ENCODE results near the gene CENPC.
"Not testable (repeated sequence)": the region's sequence is repeated elsewhere in the genome, so short reads cannot be mapped to it uniquely, and the experiment has no call there.

CENPC gene

DNA sequence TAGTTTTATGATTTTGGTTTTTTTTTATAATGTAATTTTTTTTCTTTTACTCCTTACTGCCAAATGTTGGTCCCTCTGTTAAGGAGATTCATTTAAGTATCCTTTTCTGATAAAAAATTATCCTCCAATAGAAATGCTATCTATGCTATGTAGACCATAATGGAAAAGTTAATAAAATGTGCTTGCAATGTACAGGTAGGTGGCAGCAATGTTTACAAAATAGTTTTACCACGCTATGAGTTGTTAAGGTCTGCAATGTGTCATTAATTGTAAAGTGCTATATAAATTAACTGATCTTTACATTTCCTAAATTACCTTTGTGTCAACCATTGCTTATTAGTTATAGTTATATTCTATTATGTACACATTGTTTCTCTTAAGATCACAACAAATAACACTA, 3.8 kb upstream of the CENPC start:
- no peak overlapping the region for H3K4me3 ChIP-seq (ENCODE audit: low read length)
- peaks cover 1% of the 10 kb centered on the region; the same call in 1 of the 2 replicates for H3K4me1 ChIP-seq (ENCODE audit: insufficient read depth, low read length)
- H3K27me3 ChIP-seq (ENCODE audit: insufficient read depth, low read length), result no peaks in the 10 kb centered on the region
- H3K9me3 ChIP-seq (ENCODE audit: insufficient read depth, low read depth, low read length), result no peaks in the 10 kb centered on the region
- H3K9ac ChIP-seq (ENCODE audit: low read depth, low read length), result no peak overlapping the region
- no peak overlapping the region for H3K27ac ChIP-seq (ENCODE audit: low read length)
- H3K36me3 ChIP-seq (ENCODE audit: insufficient read depth, low read depth, low read length), result no peaks in the 10 kb centered on the region

DNA sequence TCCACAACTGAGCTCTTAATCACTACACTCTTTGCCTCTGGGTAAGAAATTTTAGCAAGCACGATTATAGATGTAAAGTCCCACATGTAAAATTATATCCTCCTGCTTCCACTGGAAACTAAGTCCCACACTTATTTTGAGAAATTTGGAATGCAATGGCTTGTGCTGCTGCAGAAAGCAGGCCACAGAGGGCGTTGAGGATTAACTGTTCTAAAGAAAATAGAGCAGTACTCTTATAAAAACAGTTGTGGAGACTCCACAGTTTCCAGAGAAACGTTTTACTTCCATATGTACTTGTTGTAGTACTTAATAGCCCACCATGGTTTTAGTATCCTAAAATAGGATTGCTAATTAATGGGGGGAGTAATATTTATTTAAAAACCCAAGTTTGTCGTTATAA, 1.7 kb upstream of the CENPC start:
- Histone ChIP-seq H3K36me3 (ENCODE audit: insufficient read depth, low read depth, low read length) (peaks cover 14% of the 10 kb centered on the region), H3K27me3 (ENCODE audit: insufficient read depth, low read length) (no peaks in the 10 kb centered on the region), H3K9ac (ENCODE audit: low read depth, low read length) (no peak overlapping the region), H3K9me3 (ENCODE audit: insufficient read depth, low read depth, low read length) (no peaks in the 10 kb centered on the region), H3K4me1 (ENCODE audit: insufficient read depth, low read length) (peaks cover 2% of the 10 kb centered on the region; the same call in 1 of the 2 replicates), H3K27ac (ENCODE audit: low read length) (no peak overlapping the region), H3K4me3 (ENCODE audit: low read length) (no peak overlapping the region)

GRCh38 chr4:67546004-67546356, 677 bp upstream of the CENPC start:
- Histone ChIP-seq H3K4me1 (ENCODE audit: insufficient read depth, low read length) (peaks cover 2% of the 10 kb centered on the region; the same call in 1 of the 2 replicates), H3K9me3 (ENCODE audit: insufficient read depth, low read depth, low read length) (no peaks in the 10 kb centered on the region), H3K4me3 (ENCODE audit: low read length) (peak overlapping the region; percentile 78), H3K36me3 (ENCODE audit: insufficient read depth, low read depth, low read length) (peaks cover 19% of the 10 kb centered on the region), H3K27ac (ENCODE audit: low read length) (no peak overlapping the region), H3K9ac (ENCODE audit: low read depth, low read length) (peak overlapping the region; percentile 78; the same call in 1 of the 2 replicates), H3K27me3 (ENCODE audit: insufficient read depth, low read length) (no peaks in the 10 kb centered on the region)

- H3K27me3 ChIP-seq (ENCODE audit: insufficient read depth, low read length), result no peaks in the 10 kb centered on the region
- H3K9ac ChIP-seq (ENCODE audit: low read depth, low read length), result no peak overlapping the region
- H3K36me3 ChIP-seq (ENCODE audit: insufficient read depth, low read depth, low read length), result peaks cover 50% of the 10 kb centered on the region
- H3K4me3 ChIP-seq (ENCODE audit: low read length), result no peak overlapping the region
- H3K4me1 ChIP-seq (ENCODE audit: insufficient read depth, low read length), result peaks cover 2% of the 10 kb centered on the region; the same call in 1 of the 2 replicates
- H3K27ac ChIP-seq (ENCODE audit: low read length), result no peak overlapping the region
- no peaks in the 10 kb centered on the region for H3K9me3 ChIP-seq (ENCODE audit: insufficient read depth, low read depth, low read length)
Observed at GRCh38 chr4:67542076-67542475, 3.2 kb downstream of the CENPC start.

DNA sequence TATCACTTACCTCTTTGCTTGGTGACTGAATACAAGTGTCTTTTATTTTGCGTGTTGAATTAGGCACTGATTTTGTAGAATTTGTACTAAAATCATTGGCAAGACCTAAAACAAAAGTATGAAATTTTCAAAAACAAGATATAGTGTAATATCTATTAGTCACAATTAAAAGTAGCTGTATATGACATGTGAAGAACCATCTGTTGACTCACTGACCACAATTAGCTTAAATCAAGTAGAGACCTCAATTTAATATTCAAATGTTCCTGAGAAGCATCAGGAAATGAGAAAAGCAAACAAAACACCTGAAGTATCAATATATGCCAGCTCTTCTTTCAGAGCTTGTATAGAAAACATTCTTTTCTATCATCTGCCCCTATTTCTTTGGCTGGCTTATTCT, 5.5 kb downstream of the CENPC start:
- H3K36me3 ChIP-seq (ENCODE audit: insufficient read depth, low read depth, low read length), result peaks cover 68% of the 10 kb centered on the region
- H3K27me3 ChIP-seq (ENCODE audit: insufficient read depth, low read length), result no peaks in the 10 kb centered on the region
- H3K4me1 ChIP-seq (ENCODE audit: insufficient read depth, low read length), result peaks cover 2% of the 10 kb centered on the region; the same call in 1 of the 2 replicates

DNA sequence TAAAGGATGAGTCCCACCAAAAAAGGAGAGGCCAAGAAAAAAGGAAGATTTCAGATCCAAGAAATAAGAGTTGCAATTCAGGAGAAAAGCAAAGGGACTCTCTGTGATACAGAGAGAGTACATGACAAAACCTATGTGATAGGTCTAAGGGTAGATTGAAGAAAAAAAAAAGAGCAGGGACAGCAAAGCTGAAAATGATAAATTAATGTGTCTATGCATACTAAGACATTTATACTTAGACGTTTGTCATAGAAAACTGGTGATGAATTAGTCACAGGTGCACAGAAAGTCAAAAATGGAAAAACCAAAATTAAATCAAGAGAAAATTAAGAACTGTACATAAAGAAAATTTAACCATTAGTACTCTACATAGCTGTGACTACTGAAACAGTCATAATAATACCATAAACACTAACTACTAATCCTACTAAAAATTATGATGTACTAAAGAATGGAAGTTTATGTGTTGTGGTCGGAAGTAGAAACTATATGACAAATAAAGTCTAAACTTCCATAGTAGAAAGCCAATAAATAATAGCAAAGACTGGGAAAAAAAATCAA, 9.9 kb downstream of the CENPC start:
- H3K4me3 ChIP-seq (ENCODE audit: low read length), result no peak overlapping the region

More for the DNA sequence above, 5.5 kb downstream of the CENPC start:
- Histone ChIP-seq H3K27ac (ENCODE audit: low read length) (no peak overlapping the region), H3K4me3 (ENCODE audit: low read length) (no peak overlapping the region), H3K9me3 (ENCODE audit: insufficient read depth, low read depth, low read length) (no peaks in the 10 kb centered on the region), H3K9ac (ENCODE audit: low read depth, low read length) (no peak overlapping the region)

DNA sequence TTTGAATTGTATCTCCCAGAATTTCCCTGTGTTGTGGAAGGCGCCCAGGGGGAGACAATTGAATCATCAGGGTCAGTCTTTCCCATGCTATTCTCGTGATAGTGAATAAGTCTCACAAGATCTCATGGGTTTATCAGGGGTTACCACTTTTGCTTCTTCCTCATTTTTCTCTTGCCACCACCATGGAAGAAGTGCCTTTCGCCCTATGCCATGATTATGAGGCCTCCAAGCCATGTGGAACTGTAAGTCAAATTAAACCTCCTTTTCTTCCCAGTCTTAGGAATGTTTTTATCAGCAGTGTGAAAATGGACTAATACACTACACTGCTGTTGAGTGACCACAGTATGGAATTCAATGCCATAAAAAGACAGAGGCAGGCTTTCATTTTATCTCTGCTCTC, 12.2 kb downstream of the CENPC start:
- H3K36me3 ChIP-seq (ENCODE audit: insufficient read depth, low read depth, low read length), result peaks cover 76% of the 10 kb centered on the region
- H3K4me3 ChIP-seq (ENCODE audit: low read length), result no peak overlapping the region

More for the DNA sequence above, 9.9 kb downstream of the CENPC start:
- H3K9ac ChIP-seq (ENCODE audit: low read depth, low read length), result no peak overlapping the region
- no peak overlapping the region for H3K27ac ChIP-seq (ENCODE audit: low read length)
- H3K9me3 ChIP-seq (ENCODE audit: insufficient read depth, low read depth, low read length), result no peaks in the 10 kb centered on the region
- peaks cover 79% of the 10 kb centered on the region for H3K36me3 ChIP-seq (ENCODE audit: insufficient read depth, low read depth, low read length)
- H3K27me3 ChIP-seq (ENCODE audit: insufficient read depth, low read length), result no peaks in the 10 kb centered on the region
- no peaks in the 10 kb centered on the region for H3K4me1 ChIP-seq (ENCODE audit: insufficient read depth, low read length)

GRCh38 chr4:67532397-67532796, 12.9 kb downstream of the CENPC start:
- not testable (repeated sequence) for H3K9ac ChIP-seq (ENCODE audit: low read depth, low read length); H3K9me3 ChIP-seq (ENCODE audit: insufficient read depth, low read depth, low read length); H3K27me3 ChIP-seq (ENCODE audit: insufficient read depth, low read length); H3K4me3 ChIP-seq (ENCODE audit: low read length); H3K4me1 ChIP-seq (ENCODE audit: insufficient read depth, low read length); H3K27ac ChIP-seq (ENCODE audit: low read length)
- peaks cover 70% of the 10 kb centered on the region for H3K36me3 ChIP-seq (ENCODE audit: insufficient read depth, low read depth, low read length)

More for the DNA sequence above, 12.2 kb downstream of the CENPC start:
- no peak overlapping the region for H3K9ac ChIP-seq (ENCODE audit: low read depth, low read length)
- no peaks in the 10 kb centered on the region for H3K4me1 ChIP-seq (ENCODE audit: insufficient read depth, low read length)
- no peaks in the 10 kb centered on the region for H3K9me3 ChIP-seq (ENCODE audit: insufficient read depth, low read depth, low read length)
- H3K27me3 ChIP-seq (ENCODE audit: insufficient read depth, low read length), result no peaks in the 10 kb centered on the region
- no peak overlapping the region for H3K27ac ChIP-seq (ENCODE audit: low read length)

DNA sequence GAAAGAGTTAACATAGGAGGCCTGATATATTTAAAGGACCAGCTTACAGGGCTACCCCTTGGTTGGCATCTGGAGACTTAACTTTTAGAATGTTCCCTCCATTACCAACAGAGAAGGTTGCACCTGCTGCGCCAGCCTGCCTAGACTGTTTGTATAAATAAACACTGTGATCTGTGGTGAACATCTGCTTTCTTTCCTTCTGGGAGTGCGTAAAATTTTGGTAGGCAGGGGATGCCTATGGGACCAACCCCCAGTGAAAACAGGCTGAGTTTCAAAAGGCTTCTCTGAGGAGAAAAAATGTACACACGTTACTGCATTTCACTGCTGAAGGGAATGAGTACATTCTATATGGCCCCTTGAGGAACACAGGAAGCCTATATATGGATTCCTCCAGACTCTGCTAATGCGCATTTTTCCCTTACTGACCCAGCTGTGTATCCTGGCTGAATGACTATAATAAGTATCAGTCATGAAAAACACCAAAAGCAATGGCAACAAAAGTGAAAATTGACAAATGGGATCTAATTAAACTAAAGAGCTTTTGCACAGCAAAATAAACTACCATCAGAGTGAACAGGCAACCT, 13.8 kb downstream of the CENPC start:
- peaks cover 63% of the 10 kb centered on the region for H3K36me3 ChIP-seq (ENCODE audit: insufficient read depth, low read depth, low read length)
- H3K27me3 ChIP-seq (ENCODE audit: insufficient read depth, low read length), result no peaks in the 10 kb centered on the region

GRCh38 chr4:67524140-67524539, 21.2 kb downstream of the CENPC start:
- not testable (repeated sequence) for H3K27ac ChIP-seq (ENCODE audit: low read length); H3K4me1 ChIP-seq (ENCODE audit: insufficient read depth, low read length); H3K27me3 ChIP-seq (ENCODE audit: insufficient read depth, low read length); H3K9ac ChIP-seq (ENCODE audit: low read depth, low read length); H3K4me3 ChIP-seq (ENCODE audit: low read length); H3K9me3 ChIP-seq (ENCODE audit: insufficient read depth, low read depth, low read length)
- H3K36me3 ChIP-seq (ENCODE audit: insufficient read depth, low read depth, low read length), result peaks cover 11% of the 10 kb centered on the region; the same call in 1 of the 2 replicates

More for the DNA sequence above, 13.8 kb downstream of the CENPC start:
- H3K27ac ChIP-seq (ENCODE audit: low read length), result no peak overlapping the region
- no peaks in the 10 kb centered on the region for H3K9me3 ChIP-seq (ENCODE audit: insufficient read depth, low read depth, low read length)
- H3K9ac ChIP-seq (ENCODE audit: low read depth, low read length), result no peak overlapping the region
- no peaks in the 10 kb centered on the region for H3K4me1 ChIP-seq (ENCODE audit: insufficient read depth, low read length)
- no peak overlapping the region for H3K4me3 ChIP-seq (ENCODE audit: low read length)

- no peak overlapping the region for H3K27ac ChIP-seq (ENCODE audit: low read length)
- no peaks in the 10 kb centered on the region for H3K4me1 ChIP-seq (ENCODE audit: insufficient read depth, low read length)
- no peak overlapping the region for H3K9ac ChIP-seq (ENCODE audit: low read depth, low read length)
- no peaks in the 10 kb centered on the region for H3K9me3 ChIP-seq (ENCODE audit: insufficient read depth, low read depth, low read length)
- H3K4me3 ChIP-seq (ENCODE audit: low read length), result no peak overlapping the region
- H3K27me3 ChIP-seq (ENCODE audit: insufficient read depth, low read length), result no peaks in the 10 kb centered on the region
- H3K36me3 ChIP-seq (ENCODE audit: insufficient read depth, low read depth, low read length), result peaks cover 12% of the 10 kb centered on the region; the same call in 1 of the 2 replicates
Observed at GRCh38 chr4:67522851-67523671, 22.2 kb downstream of the CENPC start.

DNA sequence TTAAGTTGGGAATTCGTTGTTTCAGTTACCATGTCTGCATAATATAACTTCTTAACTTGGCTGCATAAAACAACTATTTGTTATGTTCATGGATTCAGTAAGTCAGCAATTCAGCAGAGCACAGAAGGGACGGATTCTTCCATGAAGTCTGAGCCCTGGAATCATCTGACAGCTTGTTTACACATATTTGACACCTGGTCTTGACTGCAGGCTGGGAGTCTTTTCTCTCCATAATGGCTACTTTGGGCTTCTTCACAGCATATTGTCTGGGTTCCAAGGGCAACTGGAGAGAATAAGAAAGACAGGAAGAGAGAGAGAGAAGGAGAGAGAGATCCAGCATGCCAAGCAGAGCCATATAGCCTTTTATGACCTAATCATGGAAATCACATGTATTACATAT, 23.1 kb downstream of the CENPC start:
- H3K4me1 ChIP-seq (ENCODE audit: insufficient read depth, low read length), result no peaks in the 10 kb centered on the region
- no peak overlapping the region for H3K9ac ChIP-seq (ENCODE audit: low read depth, low read length)
- H3K27ac ChIP-seq (ENCODE audit: low read length), result no peak overlapping the region
- no peaks in the 10 kb centered on the region for H3K9me3 ChIP-seq (ENCODE audit: insufficient read depth, low read depth, low read length)
- H3K27me3 ChIP-seq (ENCODE audit: insufficient read depth, low read length), result no peaks in the 10 kb centered on the region
- peaks cover 18% of the 10 kb centered on the region; the same call in 1 of the 2 replicates for H3K36me3 ChIP-seq (ENCODE audit: insufficient read depth, low read depth, low read length)
- no peak overlapping the region for H3K4me3 ChIP-seq (ENCODE audit: low read length)
